A673 (cell line): ENCODE results near the gene TPP1.

Experiments
- EZH2 ChIP-seq: fragments of 200-600 bp; sonication (generic); IDR thresholded peaks from 2 replicates; pipeline ENCODE4 v1.6.1; 2017; ENCODE audit warnings: borderline replicate concordance, low read depth, mild to moderate bottlenecking, mixed read lengths, antibody characterized with exemption, low read length; ENCODE audit not compliant: poor library complexity, severe bottlenecking
- TF ChIP-seq, protein P1 (sequence below): fragments of 300-800, 200-600 bp; sonication (generic); conservative IDR thresholded peaks from 2 replicates; pipeline ENCODE4 v1.5.1; 2017; ENCODE audit warnings: low read depth, mild to moderate bottlenecking, antibody characterized with exemption, low read length, moderate library complexity, mixed read lengths

DNA sequence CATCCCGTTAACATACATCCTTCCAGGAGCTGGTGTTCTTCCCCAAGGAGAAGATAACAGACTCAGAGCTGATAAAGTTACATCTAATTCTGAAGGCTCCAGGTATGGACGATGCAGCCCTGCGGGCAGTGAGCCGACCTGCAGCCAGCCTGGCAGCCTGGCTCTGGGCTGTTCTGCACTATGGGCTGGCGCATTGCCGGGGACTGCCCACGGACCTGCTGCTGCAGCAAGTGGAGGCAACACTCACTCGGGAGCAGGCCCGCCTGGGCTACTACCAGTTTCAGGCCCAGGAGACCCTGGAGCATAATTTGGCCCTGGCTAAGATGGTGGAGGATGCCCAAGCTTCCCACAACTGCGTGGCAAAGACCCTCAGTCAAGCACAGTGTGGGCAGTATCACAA lies 55.6 kb downstream of the TPP1 start:
- TF ChIP-seq, protein P1, sequence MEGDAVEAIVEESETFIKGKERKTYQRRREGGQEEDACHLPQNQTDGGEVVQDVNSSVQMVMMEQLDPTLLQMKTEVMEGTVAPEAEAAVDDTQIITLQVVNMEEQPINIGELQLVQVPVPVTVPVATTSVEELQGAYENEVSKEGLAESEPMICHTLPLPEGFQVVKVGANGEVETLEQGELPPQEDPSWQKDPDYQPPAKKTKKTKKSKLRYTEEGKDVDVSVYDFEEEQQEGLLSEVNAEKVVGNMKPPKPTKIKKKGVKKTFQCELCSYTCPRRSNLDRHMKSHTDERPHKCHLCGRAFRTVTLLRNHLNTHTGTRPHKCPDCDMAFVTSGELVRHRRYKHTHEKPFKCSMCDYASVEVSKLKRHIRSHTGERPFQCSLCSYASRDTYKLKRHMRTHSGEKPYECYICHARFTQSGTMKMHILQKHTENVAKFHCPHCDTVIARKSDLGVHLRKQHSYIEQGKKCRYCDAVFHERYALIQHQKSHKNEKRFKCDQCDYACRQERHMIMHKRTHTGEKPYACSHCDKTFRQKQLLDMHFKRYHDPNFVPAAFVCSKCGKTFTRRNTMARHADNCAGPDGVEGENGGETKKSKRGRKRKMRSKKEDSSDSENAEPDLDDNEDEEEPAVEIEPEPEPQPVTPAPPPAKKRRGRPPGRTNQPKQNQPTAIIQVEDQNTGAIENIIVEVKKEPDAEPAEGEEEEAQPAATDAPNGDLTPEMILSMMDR = no peak
- no peak for TF ChIP-seq EZH2
